Measurements from ENCODE around the gene MAP1LC3B. TPM values are rescaled to one million over a fixed set of nuclear protein-coding genes. Genes with fewer than 3 reads are reported as not detected.
"Not testable (repeated sequence)": the region's sequence is repeated elsewhere in the genome, so short reads cannot be mapped to it uniquely, and the experiment has no call there.

MAP1LC3B gene
- total RNA-seq, 1 experiment from 2014 or later: 75.2 TPM

GRCh38 chr16:87389914-87390313, 2.2 kb upstream of the MAP1LC3B start:
- BruUV-seq (replicated peaks); H3K4me3 ChIP-seq (ENCODE audit: low read depth in 2 of 2, low read length in 2 of 2); ATAC-seq; CTCF ChIA-PET; DNase-seq (ENCODE audit: low read depth, low spot score); in situ Hi-C loops (cut with HindIII; ENCODE audit: low pct_unique_long_range_greater_than_20kb, low sequenced_read_pairs); intact Hi-C loops (cut with micrococcal nuclease; ENCODE audit: unreplicated experiment); H3K9me3 ChIP-seq (ENCODE audit: control insufficient read depth, insufficient read depth, low read depth, low read length); H3K36me3 ChIP-seq (ENCODE audit: control insufficient read depth, insufficient read depth, low read length); POLR2A ChIA-PET; H3K27me3 ChIP-seq (ENCODE audit: control insufficient read depth, insufficient read depth, low read length): not testable (repeated sequence)
- Histone ChIP-seq H3K27ac (ENCODE audit: low read length) (peak overlapping the region; percentile 89), H3K4me1 (ENCODE audit: control insufficient read depth, insufficient read depth, low read length) (peaks cover 28% of the 10 kb centered on the region)

- in situ Hi-C loops (cut with HindIII; ENCODE audit: low pct_unique_long_range_greater_than_20kb, low sequenced_read_pairs): no loop called here
- H3K9me3 ChIP-seq (ENCODE audit: control insufficient read depth, insufficient read depth, low read depth, low read length): no peaks in the 10 kb centered on the region
- intact Hi-C loops (cut with micrococcal nuclease; ENCODE audit: unreplicated experiment): no loop called here
- BruUV-seq (replicated peaks): no TSS peak
- no peaks in the 10 kb centered on the region for H3K27me3 ChIP-seq (ENCODE audit: control insufficient read depth, insufficient read depth, low read length)
- no peak for TF ChIP-seq CTCF (IDR thresholded peaks at IDR 0.05)
- TF ChIP-seq POLR2AphosphoS5 (IDR thresholded peaks at IDR 0.05; ENCODE audit: low read depth, low read length): no peak
- TF ChIP-seq TCF7L2 (IDR thresholded peaks at IDR 0.05; ENCODE audit: low read depth, low read length): no peak
- no peak for TF ChIP-seq SIN3A (IDR thresholded peaks at IDR 0.05; ENCODE audit: borderline replicate concordance, insufficient read depth, low read depth, low read length)
- no peak for TF ChIP-seq REST (IDR thresholded peaks at IDR 0.05; ENCODE audit: insufficient read depth in 1 of 2, low read depth in 2 of 2, low read length in 1 of 2)
- POLR2A ChIA-PET: no interaction called here
- peak overlapping the region; percentile 53 to 73; a peak in 3 of 4 replicates for H3K4me3 ChIP-seq (ENCODE audit: low read depth in 2 of 2, low read length in 2 of 2)
- peaks cover 34% of the 10 kb centered on the region for H3K4me1 ChIP-seq (ENCODE audit: control insufficient read depth, insufficient read depth, low read length)
- DNase-seq (ENCODE audit: low read depth, low spot score) (no peak), ATAC-seq (no peak)
- H3K27ac ChIP-seq (ENCODE audit: low read length): peak overlapping the region; percentile 87
- peaks cover 7% of the 10 kb centered on the region for H3K36me3 ChIP-seq (ENCODE audit: control insufficient read depth, insufficient read depth, low read length)
- CTCF ChIA-PET: no interaction called here
These were observed 1.4 kb upstream of the MAP1LC3B start for GRCh38 chr16:87390641-87391323.

- ChIA-PET CTCF (no interaction called here), POLR2A (no interaction called here)
- intact Hi-C loops (cut with micrococcal nuclease; ENCODE audit: unreplicated experiment): no loop called here
- peaks cover 34% of the 10 kb centered on the region for H3K4me1 ChIP-seq (ENCODE audit: control insufficient read depth, insufficient read depth, low read length)
- no peaks in the 10 kb centered on the region for H3K27me3 ChIP-seq (ENCODE audit: control insufficient read depth, insufficient read depth, low read length)
- H3K27ac ChIP-seq (ENCODE audit: low read length): peak overlapping the region; percentile 87
- no peak for TF ChIP-seq SIN3A (IDR thresholded peaks at IDR 0.05; ENCODE audit: borderline replicate concordance, insufficient read depth, low read depth, low read length)
- no peak for TF ChIP-seq REST (IDR thresholded peaks at IDR 0.05; ENCODE audit: insufficient read depth in 1 of 2, low read depth in 2 of 2, low read length in 1 of 2)
- TF ChIP-seq TCF7L2 (IDR thresholded peaks at IDR 0.05; ENCODE audit: low read depth, low read length): no peak
- TF ChIP-seq CTCF (IDR thresholded peaks at IDR 0.05): no peak
- no peak for TF ChIP-seq POLR2AphosphoS5 (IDR thresholded peaks at IDR 0.05; ENCODE audit: low read depth, low read length)
- ATAC-seq: no peak; the same call in 1 of the 2 replicates
- TSS peak; percentile 92 for BruUV-seq (replicated peaks)
- H3K4me3 ChIP-seq (ENCODE audit: low read depth in 2 of 2, low read length in 2 of 2): peak overlapping the region; percentile 53 to 73
- peaks cover 7% of the 10 kb centered on the region for H3K36me3 ChIP-seq (ENCODE audit: control insufficient read depth, insufficient read depth, low read length)
- no peaks in the 10 kb centered on the region for H3K9me3 ChIP-seq (ENCODE audit: control insufficient read depth, insufficient read depth, low read depth, low read length)
- in situ Hi-C loops (cut with HindIII; ENCODE audit: low pct_unique_long_range_greater_than_20kb, low sequenced_read_pairs): no loop called here
- no peak for DNase-seq (ENCODE audit: low read depth, low spot score)
These were observed 699 bp upstream of the MAP1LC3B start for GRCh38 chr16:87391324-87391949.

Measured in Panc1 (cell line).